SIG-M5 (cell line): ENCODE measurements around the gene SNX30.

Experiments used
- DNase-seq: peaks from one replicate; lab custom pipeline; 2025; lab: John Stamatoyannopoulos, UW

Gene SNX30

DNA sequence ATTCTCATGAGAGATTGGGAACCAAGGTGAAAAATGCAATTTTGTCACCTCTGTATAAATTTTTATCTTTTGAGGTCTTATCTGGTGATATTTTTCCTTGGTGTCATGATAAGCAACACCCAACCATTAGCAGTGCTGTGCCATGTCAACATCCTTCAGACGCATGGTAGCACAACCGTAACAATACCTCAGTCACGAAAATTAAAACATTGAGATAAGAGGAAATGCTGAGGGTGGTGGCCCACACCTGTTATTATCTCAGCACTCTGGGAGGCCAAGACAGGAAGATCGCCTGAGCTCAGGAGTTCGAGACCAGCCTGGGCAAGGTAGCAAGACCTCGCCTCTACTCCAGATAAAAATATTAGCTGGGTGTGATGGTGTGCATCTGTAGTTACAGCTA is 107.4 kb downstream of the SNX30 start:
- DNase-seq = no peak

DNA sequence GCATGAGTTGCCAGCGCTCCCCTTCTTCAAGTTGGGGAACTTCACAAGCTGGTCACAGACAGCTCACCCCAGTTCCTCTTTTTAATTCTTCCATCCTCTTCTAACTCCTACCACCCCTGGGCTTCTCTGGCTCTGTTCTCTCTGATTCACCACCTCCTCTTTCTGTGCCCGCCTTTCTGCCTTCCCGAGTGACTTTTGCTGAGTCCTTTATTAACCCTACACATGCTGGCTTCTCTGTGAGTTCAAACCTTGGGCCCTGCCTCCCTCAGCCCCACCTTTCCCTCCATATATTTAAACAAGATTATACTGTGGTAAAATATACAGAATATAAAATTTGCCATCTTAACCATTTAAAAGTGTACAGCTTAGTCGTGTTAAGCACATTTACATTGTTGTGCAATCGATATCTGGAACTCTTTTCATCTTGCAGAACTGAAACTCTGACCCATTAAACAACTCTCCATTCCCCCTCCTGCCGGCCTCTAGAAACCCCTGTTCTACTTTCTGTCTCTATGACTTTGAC is 108.1 kb downstream of the SNX30 start:
- DNase-seq = peak; percentile 54

DNA sequence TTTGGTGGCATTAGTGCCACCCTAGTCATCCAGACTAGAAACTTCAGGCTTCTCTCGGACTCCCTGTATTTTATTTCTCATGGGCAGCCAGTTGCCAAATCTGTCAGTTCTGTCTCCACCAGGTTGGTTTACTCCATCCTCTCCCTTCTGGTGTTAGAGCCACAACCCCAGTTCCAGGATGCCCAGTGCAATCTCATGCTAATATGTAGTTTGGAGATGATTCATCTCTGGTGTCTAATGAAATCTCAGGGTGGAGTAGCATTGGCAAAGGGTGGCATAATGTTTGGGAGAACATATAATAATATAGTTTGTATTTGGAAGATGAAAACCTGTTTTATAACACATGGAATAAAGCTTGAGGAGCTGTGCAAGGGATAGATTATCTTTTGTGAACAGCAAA is 109.9 kb downstream of the SNX30 start:
- no peak for DNase-seq

DNA sequence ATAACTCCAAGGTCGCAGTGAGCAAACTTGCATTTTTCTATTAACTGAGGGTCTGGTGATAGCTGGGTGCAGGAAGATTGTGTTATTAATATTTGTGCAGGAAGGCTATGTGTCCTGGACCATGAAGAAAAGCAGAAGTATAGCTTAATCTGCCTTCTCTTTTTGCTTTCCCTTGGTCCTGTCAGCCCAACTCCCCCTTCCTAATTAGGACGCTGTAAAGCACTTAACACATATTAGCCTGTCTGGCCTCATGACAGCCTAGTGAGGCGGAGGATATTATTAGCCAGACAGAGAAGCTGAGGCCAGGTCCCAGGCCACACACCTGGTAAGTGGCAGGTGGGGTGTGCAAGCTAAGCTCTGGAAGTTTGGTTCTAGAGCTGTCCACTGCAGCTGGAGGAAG is 110.6 kb downstream of the SNX30 start:
- no peak for DNase-seq

DNA sequence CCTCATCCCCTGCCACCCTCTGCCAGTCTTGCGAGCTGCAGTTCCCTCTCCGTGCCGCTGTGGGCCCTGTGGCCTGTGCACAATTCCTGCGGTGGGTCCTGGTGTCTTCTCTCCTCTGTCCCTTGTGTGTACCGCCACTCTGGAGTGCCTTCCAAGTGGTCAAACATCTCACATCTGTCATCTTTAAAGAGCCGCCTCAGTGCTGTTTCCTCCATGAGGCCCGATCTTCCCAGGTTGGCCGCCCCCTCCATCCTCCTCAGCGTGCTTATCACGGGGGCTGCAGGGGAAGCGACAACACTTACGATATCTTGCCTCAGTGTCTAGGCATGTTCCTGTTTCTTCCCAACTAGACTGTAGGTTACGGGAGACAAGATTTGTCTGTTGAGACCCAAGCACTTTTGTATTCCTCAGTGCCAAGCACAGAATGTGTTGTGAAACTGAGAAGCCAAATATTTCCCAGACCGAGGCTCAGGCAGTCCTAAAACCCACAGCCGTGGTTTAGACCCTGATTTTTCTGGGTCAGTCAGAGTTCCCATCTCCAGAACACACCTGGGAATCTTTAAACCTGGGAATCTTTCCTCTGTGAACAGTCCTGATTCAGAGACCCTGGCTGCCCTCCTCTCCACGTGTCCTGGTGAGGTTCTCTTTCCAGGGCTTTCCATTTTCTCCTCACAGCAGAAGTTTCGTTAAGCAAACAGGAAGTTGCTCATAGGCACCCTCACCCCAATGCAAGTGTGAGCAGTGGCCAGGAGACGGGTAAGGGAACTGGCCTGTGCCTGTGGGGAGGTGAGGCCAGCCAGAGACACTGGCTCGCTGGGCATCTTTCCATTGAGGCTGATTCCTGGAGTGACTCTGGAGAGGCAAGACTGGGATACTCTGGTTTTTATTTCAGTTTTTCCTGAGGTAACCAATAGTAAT is 111.3 kb downstream of the SNX30 start:
- DNase-seq = no peak

DNA sequence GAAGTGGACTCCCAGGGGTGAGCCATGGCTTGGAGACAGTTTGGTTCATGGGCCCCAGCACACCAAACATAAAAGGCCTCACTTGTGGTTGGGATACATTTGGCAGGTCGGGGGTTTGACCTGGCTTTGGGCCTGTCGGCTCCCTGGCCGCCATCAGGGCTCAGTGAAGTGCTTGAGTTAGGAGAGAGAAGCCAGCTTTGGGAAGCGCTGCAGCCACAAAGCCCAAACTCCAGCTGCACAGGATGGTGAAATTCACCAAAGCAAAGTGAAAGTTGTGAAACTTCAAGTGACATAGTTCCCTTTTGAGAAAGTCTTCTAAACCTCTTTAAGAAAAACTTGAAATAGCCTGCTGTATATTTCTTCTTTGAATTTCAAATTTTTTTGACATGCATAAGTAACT is 112.7 kb downstream of the SNX30 start:
- DNase-seq = peak; percentile 18

DNA sequence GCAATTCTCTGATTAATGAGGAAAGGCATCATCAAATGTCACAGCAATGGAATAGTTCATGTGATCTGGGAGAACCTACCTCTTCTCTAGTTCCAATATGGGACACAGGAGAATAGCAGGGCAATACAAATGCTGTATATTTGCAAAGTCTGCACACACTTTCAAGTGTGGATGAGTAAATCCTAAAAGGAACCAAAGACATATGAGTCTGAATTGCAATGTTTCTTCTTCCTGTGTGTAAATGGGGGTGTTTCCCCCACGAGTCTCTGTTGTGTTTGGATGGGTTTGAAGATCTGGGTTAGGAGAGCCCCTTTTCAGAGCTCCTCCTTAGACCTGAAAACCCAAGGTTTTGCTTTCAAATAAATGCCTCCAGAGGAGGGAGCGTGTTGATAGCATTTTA is 113.2 kb downstream of the SNX30 start:
- no peak for DNase-seq

DNA sequence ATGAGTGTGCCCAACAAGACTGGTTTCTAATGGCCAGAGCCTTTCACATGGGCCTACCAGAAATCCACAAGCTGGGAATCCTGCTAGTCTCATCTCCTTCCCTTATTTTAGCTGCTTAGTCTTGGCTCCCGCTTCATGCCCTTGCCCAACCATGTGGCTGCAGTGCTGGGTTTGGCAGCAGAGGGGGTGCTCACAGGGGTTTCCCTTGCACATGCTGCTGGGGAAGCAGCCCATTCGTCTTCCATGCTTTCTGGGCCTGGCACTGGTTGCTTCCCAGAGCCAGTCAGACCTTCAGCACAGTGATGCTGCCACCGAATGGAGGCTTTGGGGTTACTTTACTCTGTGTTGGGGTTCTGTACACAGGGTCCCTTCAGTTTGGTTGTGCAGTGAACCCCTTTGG is 113.8 kb downstream of the SNX30 start:
- no peak for DNase-seq

DNA sequence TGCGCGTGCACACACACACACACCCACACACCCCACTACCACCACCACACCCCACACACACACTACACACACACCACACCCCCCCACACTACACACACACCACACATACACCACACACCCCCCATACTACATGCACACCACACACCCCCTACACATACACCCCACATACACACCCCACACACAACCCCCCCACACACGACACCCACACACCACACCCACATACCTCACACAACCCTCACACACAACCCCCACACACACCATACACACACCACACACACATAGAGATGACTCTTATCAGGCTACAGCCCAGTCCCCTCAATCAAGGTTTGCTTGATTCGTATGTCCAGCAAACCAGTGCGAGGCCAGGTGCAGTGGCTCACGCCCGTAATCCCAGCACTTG is 114.4 kb downstream of the SNX30 start:
- DNase-seq = no peak

DNA sequence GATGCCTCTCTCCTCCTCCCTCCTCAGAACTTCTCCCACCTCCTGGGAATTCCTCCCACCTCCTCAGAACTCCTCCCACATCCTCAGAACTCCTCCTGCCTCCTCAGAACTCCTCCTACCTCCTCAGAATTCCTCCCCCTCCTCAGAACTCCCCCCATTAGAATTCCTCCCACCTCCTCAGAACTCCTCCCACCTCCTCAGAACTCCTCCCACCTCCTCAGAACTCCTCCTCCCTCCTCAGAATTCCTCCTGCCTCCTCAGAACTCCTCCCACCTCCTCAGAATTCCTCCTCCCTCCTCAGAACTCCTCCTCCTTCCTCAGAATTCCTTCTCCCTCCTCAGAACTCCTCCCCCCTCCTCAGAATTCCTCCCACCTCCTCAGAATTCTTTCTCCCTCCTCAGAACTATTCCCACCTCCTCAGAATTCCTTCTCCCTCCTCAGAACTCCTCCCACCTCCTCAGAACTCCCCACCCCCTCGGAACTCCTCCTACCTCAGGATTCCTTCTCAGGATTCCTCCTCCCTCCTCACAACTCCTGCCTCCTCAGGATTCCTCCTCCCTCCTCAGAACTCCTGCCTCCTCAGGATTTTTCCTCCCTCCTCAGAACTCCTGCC is 116.2 kb downstream of the SNX30 start:
- no peak for DNase-seq

DNA sequence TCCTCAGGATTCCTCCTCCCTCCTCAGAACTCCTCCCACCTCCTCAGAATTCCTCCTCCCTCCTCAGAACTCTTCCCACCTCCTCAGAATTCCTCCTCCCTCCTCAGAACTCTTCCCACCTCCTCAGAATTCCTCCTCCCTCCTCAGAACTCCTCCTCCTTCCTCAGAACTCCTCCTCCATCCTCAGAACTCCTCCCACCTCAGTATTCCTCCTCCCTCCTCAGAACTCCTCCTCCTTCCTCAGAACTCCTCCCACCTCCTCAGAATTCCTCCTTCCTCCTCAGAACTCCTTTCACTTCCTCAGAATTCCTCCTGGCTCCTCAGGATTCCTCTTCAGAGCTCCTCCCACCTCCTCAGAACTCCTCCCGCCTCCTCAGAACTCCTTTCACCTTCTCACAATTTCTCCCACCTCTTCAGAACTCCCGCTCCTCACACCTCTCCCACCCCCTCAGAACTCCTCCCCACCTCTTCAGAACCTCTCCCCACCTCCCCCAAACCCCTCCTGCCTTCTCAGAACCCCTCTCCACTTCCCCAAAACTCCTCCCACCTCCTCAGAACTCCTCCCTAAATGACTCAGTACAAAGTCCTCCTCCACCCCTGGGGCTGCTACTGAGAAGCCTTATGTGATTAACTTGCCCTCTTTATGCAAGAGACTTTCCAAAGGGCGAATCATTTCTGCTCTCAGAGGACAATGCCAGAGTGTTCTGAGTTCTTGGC is 116.9 kb downstream of the SNX30 start:
- DNase-seq = no peak

DNA sequence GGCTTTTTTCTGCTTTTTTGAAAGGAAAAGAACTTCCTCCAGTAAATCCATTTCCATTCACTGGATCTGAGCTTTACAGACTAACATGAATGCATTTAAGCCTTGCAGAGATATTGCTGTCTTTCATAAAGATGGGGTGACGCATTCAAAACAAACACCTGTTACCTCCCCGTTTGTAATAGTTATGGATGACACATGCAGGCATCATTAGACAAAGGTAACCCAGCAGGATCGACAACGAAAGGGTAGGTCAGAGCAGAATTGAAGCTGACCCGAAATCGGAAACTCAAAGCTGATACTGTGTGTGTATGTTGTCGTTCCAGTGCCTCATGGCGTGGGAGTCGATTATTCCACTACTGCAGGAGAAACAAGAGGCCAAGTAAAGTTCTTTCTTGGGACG is 117.9 kb downstream of the SNX30 start:
- no peak for DNase-seq

DNA sequence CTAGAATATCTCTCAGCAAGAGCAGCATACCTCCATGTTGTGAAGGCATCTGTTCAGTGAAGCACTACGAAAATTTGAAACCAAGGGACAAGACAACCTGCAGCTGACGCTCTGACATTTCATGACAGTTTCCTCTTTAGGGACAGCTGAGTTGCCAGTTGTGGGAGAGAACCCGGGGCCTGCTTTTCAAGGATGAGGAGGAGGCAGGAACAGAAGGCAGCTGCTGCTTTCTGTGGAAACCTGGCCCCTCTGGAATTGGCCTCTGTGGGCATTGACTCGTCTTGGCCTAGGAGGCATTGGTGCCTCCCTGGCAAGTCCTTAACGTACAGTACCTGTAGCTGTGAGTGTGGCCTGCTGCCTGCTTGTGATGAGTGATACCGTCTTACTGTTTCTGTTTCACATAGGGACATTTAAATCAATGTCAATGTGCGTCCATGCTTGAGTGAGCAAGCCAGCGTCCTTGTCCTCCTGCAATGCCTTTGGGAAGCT is 118.5 kb downstream of the SNX30 start:
- no peak for DNase-seq

DNA sequence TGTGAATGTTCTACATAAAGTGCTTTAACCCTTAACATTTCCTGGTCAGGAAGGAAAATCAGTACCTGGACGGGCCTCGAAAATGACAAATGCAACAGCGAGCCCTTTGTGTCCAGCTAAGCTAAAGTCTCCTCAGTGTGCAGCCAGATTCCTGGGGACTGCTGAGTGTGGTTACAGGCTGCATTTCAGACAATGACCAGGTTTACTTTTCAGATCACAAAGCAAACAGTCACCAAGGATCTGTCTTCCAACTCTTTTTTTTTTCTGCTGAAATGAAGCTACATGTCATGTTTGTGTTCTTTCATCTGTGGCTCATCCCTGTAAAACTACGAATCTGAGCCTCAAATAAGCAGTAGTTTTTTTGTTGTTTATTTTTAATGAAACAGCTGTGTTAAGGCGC is 119.4 kb downstream of the SNX30 start:
- DNase-seq = no peak

DNA sequence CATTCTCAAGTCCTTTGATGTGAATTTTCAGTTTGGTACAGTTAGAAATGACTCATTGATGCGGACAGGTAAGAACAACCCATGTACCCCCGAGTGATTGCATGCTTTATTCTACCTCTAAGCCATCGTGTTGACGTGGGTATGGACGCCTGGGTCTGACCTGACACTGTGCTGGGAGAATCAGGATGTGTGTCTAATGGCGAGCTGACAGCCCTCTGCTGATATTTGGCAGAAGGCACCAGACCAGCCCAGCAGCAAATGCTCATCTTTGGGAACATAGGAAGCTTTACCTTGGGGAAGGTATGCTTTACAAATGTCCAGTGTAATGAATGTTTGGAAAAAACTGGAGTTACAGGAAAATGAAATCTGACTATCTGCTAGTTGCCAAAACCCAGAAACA is 120.0 kb downstream of the SNX30 start:
- DNase-seq = no peak

DNA sequence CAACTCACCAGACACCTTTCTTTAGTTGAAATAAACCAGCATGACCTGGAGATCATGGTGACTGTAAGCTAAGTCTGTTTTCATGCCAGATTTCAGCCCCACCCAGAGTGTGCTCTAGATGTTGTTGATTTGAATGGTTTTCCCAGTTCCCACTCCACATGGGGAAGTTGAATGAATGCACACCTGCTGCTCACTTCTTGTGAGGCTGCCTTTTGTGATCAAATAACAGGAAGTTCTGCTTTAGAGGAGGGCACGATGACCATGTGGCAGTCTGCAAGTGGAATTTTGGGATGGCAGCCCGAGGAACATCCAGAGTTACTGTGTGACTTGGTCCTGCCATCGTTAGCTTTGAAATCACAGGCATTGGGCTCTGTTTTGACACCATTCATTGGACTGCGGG is 121.5 kb downstream of the SNX30 start:
- no peak for DNase-seq

DNA sequence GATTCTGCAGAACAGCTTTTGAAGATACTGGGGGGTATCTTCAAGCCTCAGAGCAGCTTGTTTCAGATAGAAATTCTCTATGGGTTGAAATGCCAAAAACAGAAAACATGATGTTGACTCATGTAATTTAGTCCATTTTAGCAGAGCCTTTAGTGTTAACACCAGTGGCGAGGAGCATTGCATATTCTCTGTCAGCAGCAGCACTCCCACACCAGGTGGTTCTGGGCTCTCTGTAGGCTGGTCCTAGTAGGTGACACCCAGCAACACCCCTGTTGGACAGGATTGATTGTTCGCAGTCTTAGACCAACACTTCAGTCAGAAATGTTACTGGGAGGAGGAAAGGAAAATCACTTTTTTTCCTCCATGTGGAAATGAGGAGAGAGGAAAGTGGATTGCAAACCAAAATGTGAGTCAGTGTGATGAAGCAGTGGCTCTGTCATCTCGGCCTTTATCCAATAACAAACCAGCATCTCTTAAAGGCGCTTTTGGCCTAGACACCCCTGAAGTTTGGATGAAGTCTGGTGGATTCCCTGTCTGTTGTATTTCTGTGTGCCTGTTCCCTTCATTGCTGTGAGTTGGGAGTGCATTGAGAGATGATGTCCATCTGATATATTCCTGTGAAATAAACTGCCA is 123.3 kb downstream of the SNX30 start:
- DNase-seq = no peak

DNA sequence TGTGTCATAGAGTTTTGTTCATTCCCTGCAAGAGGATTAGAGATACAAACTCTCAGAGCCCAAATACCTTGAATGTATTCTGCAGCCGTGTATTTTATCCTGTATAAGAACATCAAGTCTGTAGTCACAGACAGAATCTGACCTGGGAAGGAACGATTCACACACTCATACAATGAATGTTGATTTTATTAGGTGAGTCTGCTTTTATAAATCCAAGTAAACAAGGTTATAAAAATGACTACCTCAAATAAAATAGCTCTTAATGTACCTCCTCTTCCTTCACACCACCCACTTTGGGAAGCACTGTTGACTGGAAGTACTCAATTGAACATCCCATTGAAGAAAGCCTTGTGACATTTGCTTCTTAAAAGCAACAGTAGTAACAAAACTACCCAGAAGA is 128.2 kb downstream of the SNX30 start:
- DNase-seq = no peak

DNA sequence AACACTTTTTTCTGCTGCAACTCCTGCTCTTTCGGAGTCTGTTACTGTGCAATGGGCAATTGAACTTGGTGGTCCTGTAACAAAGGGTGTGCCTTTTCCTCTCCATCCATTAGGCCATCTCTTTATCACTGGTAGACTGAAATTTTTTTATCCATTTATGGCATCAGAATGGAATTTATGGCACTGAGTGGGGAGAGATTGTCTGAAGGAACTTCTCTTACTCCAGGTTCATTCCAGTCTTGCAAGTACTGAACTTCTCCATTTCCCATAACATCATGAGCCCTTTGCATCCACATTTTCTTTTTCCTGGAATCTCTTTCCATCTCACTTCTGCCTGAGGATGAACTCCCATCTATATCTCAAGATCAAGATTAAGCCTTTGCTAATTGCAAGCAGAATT is 130.1 kb downstream of the SNX30 start:
- DNase-seq = no peak

DNA sequence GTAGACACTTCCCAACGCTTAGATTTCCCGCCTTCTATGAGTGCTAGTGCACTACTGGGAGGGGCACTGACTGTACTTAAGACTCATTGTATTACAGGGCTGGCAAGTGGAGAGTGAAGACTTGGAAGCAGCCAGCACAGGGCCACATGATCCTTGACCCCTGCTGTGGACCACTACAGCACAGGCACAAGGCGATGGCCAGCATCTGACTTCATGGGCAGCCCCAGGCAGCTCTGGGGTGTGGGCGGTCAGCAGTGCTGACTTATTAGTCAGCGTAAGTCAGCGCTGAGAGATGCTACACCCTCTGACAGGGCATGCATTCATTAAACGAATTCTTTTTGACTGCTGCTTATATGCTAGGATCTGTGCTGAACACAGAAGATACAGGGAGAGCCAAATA is 130.8 kb downstream of the SNX30 start:
- DNase-seq = no peak

DNA sequence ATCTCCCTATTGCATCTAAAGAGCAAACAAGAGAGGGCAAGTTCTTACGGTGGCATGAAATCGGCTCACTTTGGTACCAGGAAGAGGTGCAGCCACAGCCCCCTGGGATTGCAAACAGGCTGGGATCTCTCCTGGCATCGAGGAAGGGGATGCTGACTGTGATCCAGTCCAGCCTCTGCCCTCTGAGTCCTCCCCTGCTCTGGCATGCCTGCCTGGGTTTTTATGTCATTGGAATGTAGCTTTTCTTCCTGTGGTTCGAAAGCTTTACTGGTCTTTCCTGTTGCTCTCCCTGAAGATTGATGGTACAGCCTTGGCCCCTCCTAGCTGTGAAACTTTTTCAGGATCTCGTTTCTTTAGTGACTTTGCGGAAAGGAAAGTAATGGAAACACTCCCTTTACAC is 133.5 kb downstream of the SNX30 start:
- no peak for DNase-seq

DNA sequence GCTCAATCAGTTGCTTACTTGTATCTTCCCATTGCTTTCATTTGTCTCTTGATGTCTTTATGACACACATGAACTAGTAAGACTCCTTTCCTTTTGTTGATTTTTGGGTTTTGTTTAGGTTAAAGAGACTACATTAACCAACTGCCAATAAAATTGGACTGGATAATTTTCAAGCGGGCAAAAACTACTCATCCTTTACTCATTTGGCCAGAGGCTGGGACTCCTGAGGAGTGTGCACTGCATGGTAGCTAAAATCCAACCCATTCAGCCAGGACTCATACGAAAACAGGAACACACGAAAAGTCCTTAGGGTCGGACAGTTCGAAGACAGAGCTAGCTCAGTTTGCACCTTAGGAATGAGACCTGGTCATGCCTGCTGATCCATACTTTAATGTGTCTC is 134.2 kb downstream of the SNX30 start:
- DNase-seq = no peak
